ENCODE measurements around the gene MBNL2. TPM values are rescaled to one million over a fixed set of nuclear protein-coding genes. Genes with fewer than 3 reads are reported as not detected.

The MBNL2 gene
- total and polyA plus RNA-seq, 2 of the 13 experiments (the other 11 are each of a cell fraction or from before 2014, with no cell fraction given): 30.8 to 59.0 TPM

DNA sequence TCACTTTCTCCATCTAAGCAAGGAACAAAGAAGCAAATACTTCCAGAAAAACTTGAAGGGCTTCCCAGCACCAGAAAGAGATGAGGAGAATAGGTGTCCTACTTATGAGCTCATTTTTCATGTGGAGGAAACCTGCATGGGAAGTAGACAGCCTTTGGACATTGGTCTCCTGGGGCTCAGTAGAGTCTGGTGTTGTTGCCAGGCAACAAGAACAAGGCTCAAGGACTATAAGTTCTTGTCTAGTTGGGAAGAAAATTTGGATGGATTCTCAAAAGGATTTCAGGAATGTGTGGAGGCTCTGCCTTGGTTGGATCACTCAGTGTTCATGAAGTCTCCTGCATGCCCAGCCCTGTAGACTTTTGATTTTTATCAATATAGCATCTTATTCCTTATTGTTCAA, 84.5 kb downstream of the MBNL2 start (continued):
- TF ChIP-seq, protein P1, sequence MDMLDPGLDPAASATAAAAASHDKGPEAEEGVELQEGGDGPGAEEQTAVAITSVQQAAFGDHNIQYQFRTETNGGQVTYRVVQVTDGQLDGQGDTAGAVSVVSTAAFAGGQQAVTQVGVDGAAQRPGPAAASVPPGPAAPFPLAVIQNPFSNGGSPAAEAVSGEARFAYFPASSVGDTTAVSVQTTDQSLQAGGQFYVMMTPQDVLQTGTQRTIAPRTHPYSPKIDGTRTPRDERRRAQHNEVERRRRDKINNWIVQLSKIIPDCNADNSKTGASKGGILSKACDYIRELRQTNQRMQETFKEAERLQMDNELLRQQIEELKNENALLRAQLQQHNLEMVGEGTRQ (IDR thresholded peaks at IDR 0.05; ENCODE audit: low read depth, low read length): no peak
- TF ChIP-seq, protein P1 (CRISPR knock-in tag; IDR thresholded peaks at IDR 0.05; ENCODE audit: borderline replicate concordance): no peak
- TF ChIP-seq ZNF562 (CRISPR knock-in tag; IDR thresholded peaks at IDR 0.05; ENCODE audit: borderline replicate concordance) (no peak), ZNF563 (CRISPR knock-in tag; IDR thresholded peaks at IDR 0.05) (no peak), ZNF768 (CRISPR knock-in tag; IDR thresholded peaks at IDR 0.05) (no peak), HNF4A (CRISPR knock-in tag; IDR thresholded peaks at IDR 0.05) (peak; percentile 65; the same call in 1 of the 2 replicates), SMAD3 (CRISPR knock-in tag; IDR thresholded peaks at IDR 0.05) (no peak), ZNF354B (CRISPR knock-in tag; IDR thresholded peaks at IDR 0.05) (no peak), ZNF782 (CRISPR knock-in tag; IDR thresholded peaks at IDR 0.05; ENCODE audit: borderline replicate concordance) (no peak), NCOR1 (IDR thresholded peaks at IDR 0.05; ENCODE audit: borderline replicate concordance, low read length) (0 out of 2 replicates have a peak, but pooled peaks have one; percentile 24), CAMTA2 (CRISPR knock-in tag; IDR thresholded peaks at IDR 0.05; ENCODE audit: borderline replicate concordance) (no peak), PHF5A (CRISPR knock-in tag; IDR thresholded peaks at IDR 0.05; ENCODE audit: low read depth, unreplicated experiment) (no peak), ZFP37 (CRISPR knock-in tag; IDR thresholded peaks at IDR 0.05; ENCODE audit: borderline replicate concordance) (no peak), ZFP36 (IDR thresholded peaks at IDR 0.05; ENCODE audit: borderline replicate concordance, low read depth, low read length, partially characterized antibody) (no peak), NFKB2 (CRISPR knock-in tag; IDR thresholded peaks at IDR 0.05; ENCODE audit: borderline replicate concordance) (no peak), ZNF652 (CRISPR knock-in tag; IDR thresholded peaks at IDR 0.05; ENCODE audit: borderline replicate concordance, low read depth) (no peak), MEIS1 (CRISPR knock-in tag; IDR thresholded peaks at IDR 0.05; ENCODE audit: borderline replicate concordance) (no peak)
- TF ChIP-seq, protein P2, sequence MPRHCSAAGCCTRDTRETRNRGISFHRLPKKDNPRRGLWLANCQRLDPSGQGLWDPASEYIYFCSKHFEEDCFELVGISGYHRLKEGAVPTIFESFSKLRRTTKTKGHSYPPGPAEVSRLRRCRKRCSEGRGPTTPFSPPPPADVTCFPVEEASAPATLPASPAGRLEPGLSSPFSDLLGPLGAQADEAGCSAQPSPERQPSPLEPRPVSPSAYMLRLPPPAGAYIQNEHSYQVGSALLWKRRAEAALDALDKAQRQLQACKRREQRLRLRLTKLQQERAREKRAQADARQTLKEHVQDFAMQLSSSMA (CRISPR knock-in tag; IDR thresholded peaks at IDR 0.05): no peak
- TF ChIP-seq, protein P3, sequence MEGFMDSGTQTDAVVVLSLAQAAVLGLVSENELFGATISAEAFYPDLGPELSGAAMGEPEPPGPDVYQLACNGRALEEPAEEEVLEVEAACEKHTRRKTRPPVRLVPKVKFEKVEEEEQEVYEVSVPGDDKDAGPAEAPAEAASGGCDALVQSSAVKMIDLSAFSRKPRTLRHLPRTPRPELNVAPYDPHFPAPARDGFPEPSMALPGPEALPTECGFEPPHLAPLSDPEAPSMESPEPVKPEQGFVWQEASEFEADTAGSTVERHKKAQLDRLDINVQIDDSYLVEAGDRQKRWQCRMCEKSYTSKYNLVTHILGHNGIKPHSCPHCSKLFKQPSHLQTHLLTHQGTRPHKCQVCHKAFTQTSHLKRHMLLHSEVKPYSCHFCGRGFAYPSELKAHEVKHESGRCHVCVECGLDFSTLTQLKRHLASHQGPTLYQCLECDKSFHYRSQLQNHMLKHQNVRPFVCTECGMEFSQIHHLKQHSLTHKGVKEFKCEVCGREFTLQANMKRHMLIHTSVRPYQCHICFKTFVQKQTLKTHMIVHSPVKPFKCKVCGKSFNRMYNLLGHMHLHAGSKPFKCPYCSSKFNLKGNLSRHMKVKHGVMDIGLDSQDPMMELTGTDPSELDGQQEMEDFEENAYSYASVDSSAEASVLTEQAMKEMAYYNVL (CRISPR knock-in tag; IDR thresholded peaks at IDR 0.05; ENCODE audit: borderline replicate concordance): no peak
- TF ChIP-seq, protein P4, sequence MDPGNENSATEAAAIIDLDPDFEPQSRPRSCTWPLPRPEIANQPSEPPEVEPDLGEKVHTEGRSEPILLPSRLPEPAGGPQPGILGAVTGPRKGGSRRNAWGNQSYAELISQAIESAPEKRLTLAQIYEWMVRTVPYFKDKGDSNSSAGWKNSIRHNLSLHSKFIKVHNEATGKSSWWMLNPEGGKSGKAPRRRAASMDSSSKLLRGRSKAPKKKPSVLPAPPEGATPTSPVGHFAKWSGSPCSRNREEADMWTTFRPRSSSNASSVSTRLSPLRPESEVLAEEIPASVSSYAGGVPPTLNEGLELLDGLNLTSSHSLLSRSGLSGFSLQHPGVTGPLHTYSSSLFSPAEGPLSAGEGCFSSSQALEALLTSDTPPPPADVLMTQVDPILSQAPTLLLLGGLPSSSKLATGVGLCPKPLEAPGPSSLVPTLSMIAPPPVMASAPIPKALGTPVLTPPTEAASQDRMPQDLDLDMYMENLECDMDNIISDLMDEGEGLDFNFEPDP (CRISPR knock-in tag; conservative IDR thresholded peaks at IDR 0.05): no peak
- TF ChIP-seq, protein P5, sequence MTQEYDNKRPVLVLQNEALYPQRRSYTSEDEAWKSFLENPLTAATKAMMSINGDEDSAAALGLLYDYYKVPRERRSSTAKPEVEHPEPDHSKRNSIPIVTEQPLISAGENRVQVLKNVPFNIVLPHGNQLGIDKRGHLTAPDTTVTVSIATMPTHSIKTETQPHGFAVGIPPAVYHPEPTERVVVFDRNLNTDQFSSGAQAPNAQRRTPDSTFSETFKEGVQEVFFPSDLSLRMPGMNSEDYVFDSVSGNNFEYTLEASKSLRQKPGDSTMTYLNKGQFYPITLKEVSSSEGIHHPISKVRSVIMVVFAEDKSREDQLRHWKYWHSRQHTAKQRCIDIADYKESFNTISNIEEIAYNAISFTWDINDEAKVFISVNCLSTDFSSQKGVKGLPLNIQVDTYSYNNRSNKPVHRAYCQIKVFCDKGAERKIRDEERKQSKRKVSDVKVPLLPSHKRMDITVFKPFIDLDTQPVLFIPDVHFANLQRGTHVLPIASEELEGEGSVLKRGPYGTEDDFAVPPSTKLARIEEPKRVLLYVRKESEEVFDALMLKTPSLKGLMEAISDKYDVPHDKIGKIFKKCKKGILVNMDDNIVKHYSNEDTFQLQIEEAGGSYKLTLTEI (CRISPR knock-in tag; conservative IDR thresholded peaks at IDR 0.05): no peak
